ENCODE data around the gene NME3. TPM values are rescaled to one million over a fixed set of nuclear protein-coding genes. Genes with fewer than 3 reads are reported as not detected.

The NME3 gene
- total and polyA plus RNA-seq, 2 donors (not counting 1 experiment from before 2014, with no cell fraction given), result 9.9 to 69.7 TPM

- no peak for DNase-seq (ENCODE audit: low read depth in 2 of 2)
- no peaks in the 10 kb centered on the region for H3K9me3 ChIP-seq (ENCODE audit: control insufficient read depth, insufficient read depth, low read depth, low read length)
- no peaks in the 10 kb centered on the region for H3K79me2 ChIP-seq (ENCODE audit: control insufficient read depth, insufficient read depth, low read length)
- TF ChIP-seq CTCF (conservative IDR thresholded peaks at IDR 0.05 in 1 of 2, IDR thresholded peaks at IDR 0.05 in 1 of 2; ENCODE audit: low read depth in 1 of 2, low read length in 2 of 2), result no peak
- no peak for TF ChIP-seq EZH2 (IDR thresholded peaks at IDR 0.05; ENCODE audit: low read length, missing control alignments)
- no peak overlapping the region for H2AFZ ChIP-seq (ENCODE audit: low read length)
- no peaks in the 10 kb centered on the region for H3K4me1 ChIP-seq (ENCODE audit: control insufficient read depth, extremely low read depth, insufficient read depth, low read length)
- H3K9ac ChIP-seq (ENCODE audit: insufficient read depth, low read length), result no peak overlapping the region
- H3K27ac ChIP-seq (ENCODE audit: insufficient read depth, low read length), result no peak overlapping the region
- no peaks in the 10 kb centered on the region for H4K20me1 ChIP-seq (ENCODE audit: control insufficient read depth, extremely low read depth, insufficient read depth, low read length)
- H3K27me3 ChIP-seq (ENCODE audit: control insufficient read depth, insufficient read depth, low read length), result no peaks in the 10 kb centered on the region
- H3K36me3 ChIP-seq (ENCODE audit: control insufficient read depth, insufficient read depth, low read length), result peaks cover 41% of the 10 kb centered on the region
- H3K4me3 ChIP-seq (replicated peaks in 1 of 4; ENCODE audit: control extremely low read depth in 1 of 4, insufficient read depth in 1 of 4, low read depth in 3 of 4, low read length in 4 of 4), result no peak overlapping the region
- H3K4me2 ChIP-seq (ENCODE audit: extremely low read depth, insufficient read depth, low read length), result no peak overlapping the region
Measured at GRCh38 chr16:1762196-1762878, 9.0 kb downstream of the NME3 start.

- H3K79me2 ChIP-seq (ENCODE audit: control insufficient read depth, insufficient read depth, low read length), result no peaks in the 10 kb centered on the region
- no peak overlapping the region for H2AFZ ChIP-seq (ENCODE audit: low read length)
- H3K27me3 ChIP-seq (ENCODE audit: control insufficient read depth, insufficient read depth, low read length), result no peaks in the 10 kb centered on the region
- no peaks in the 10 kb centered on the region for H3K9me3 ChIP-seq (ENCODE audit: control insufficient read depth, insufficient read depth, low read depth, low read length)
- no peaks in the 10 kb centered on the region for H4K20me1 ChIP-seq (ENCODE audit: control insufficient read depth, extremely low read depth, insufficient read depth, low read length)
- H3K27ac ChIP-seq (ENCODE audit: insufficient read depth, low read length), result no peak overlapping the region
- no peak overlapping the region for H3K4me2 ChIP-seq (ENCODE audit: extremely low read depth, insufficient read depth, low read length)
- no peak overlapping the region for H3K4me3 ChIP-seq (replicated peaks in 1 of 4; ENCODE audit: control extremely low read depth in 1 of 4, insufficient read depth in 1 of 4, low read depth in 3 of 4, low read length in 4 of 4)
- H3K36me3 ChIP-seq (ENCODE audit: control insufficient read depth, insufficient read depth, low read length), result peaks cover 41% of the 10 kb centered on the region
- no peaks in the 10 kb centered on the region for H3K4me1 ChIP-seq (ENCODE audit: control insufficient read depth, extremely low read depth, insufficient read depth, low read length)
- TF ChIP-seq EZH2 (IDR thresholded peaks at IDR 0.05; ENCODE audit: low read length, missing control alignments) (no peak), CTCF (conservative IDR thresholded peaks at IDR 0.05 in 1 of 2, IDR thresholded peaks at IDR 0.05 in 1 of 2; ENCODE audit: low read depth in 1 of 2, low read length in 2 of 2) (no peak)
- no peak for DNase-seq (ENCODE audit: low read depth in 2 of 2)
- H3K9ac ChIP-seq (ENCODE audit: insufficient read depth, low read length), result no peak overlapping the region
Measured at GRCh38 chr16:1761751-1762150, 9.6 kb downstream of the NME3 start.

- DNase-seq (ENCODE audit: low read depth in 2 of 2), result no peak
- Histone ChIP-seq H3K36me3 (ENCODE audit: control insufficient read depth, insufficient read depth, low read length) (peaks cover 36% of the 10 kb centered on the region), H3K27ac (ENCODE audit: insufficient read depth, low read length) (no peak overlapping the region), H3K9ac (ENCODE audit: insufficient read depth, low read length) (no peak overlapping the region), H3K9me3 (ENCODE audit: control insufficient read depth, insufficient read depth, low read depth, low read length) (no peaks in the 10 kb centered on the region), H2AFZ (ENCODE audit: low read length) (no peak overlapping the region), H4K20me1 (ENCODE audit: control insufficient read depth, extremely low read depth, insufficient read depth, low read length) (no peaks in the 10 kb centered on the region), H3K4me1 (ENCODE audit: control insufficient read depth, extremely low read depth, insufficient read depth, low read length) (no peaks in the 10 kb centered on the region), H3K4me2 (ENCODE audit: extremely low read depth, insufficient read depth, low read length) (no peak overlapping the region), H3K27me3 (ENCODE audit: control insufficient read depth, insufficient read depth, low read length) (no peaks in the 10 kb centered on the region), H3K4me3 (replicated peaks in 1 of 4; ENCODE audit: control extremely low read depth in 1 of 4, insufficient read depth in 1 of 4, low read depth in 3 of 4, low read length in 4 of 4) (no peak overlapping the region), H3K79me2 (ENCODE audit: control insufficient read depth, insufficient read depth, low read length) (no peaks in the 10 kb centered on the region)
- no peak for TF ChIP-seq CTCF (conservative IDR thresholded peaks at IDR 0.05 in 1 of 2, IDR thresholded peaks at IDR 0.05 in 1 of 2; ENCODE audit: low read depth in 1 of 2, low read length in 2 of 2)
- TF ChIP-seq EZH2 (IDR thresholded peaks at IDR 0.05; ENCODE audit: low read length, missing control alignments), result no peak
Measured at GRCh38 chr16:1760911-1761310, 10.4 kb downstream of the NME3 start.
